HepG2 (cell line): ENCODE data around the gene ANGPTL7. TPM values are rescaled to one million over a fixed set of nuclear protein-coding genes. Genes with fewer than 3 reads are reported as not detected.

ENCODE experiments used
- ATAC-seq: fragments of 200-7000 bp; cut with Tn5 transposase; 3 replicates; pipeline ENCODE4 v1.9.1; 2020; ENCODE audit warnings: mild to moderate bottlenecking, moderate library complexity
- BruUV-seq: library from RNA; stranded (reverse); fragments of 400-500 nt; replicated peaks from 2 replicates; lab custom pipeline; 2021; lab: Mats Ljungman, UMichigan
- CTCF ChIA-PET: fragments of 300-600 bp; formaldehyde crosslinking; extraction: SDS; loops from one replicate; lab custom pipeline; 2021; ENCODE audit warnings: low total read pairs, inconsistent platforms, low intra/inter-chr PET ratio; lab: Yijun Ruan, JAX
- POLR2A ChIA-PET: fragments of 350-600 bp; sonication (Branson Sonifier 250); formaldehyde crosslinking; loops from one replicate; lab custom pipeline; 2020; ENCODE audit warnings: antibody characterized with exemption, inconsistent platforms; lab: Yijun Ruan, JAX
- DNase-seq: peaks from one replicate; pipeline ENCODE4 v3.0.0-alpha.2; 2015; ENCODE audit warnings: low spot score
- FAIRE-seq: peaks from 3 replicates; lab custom pipeline; 2011; peaks lifted over from hg19 to GRCh38; lab: Jason Lieb, UNC
- H2AFZ ChIP-seq: one replicate; pipeline ENCODE4 v1.6.1; 2011; ENCODE audit warnings: low read length, inconsistent platforms
- H3K27ac ChIP-seq: fragments of 300-600 bp; 3 replicates; pipeline ENCODE4 v1.8.0; 2011; ENCODE audit warnings: mixed run types, mild to moderate bottlenecking, mixed read lengths, low read length, inconsistent platforms; ENCODE audit not compliant: insufficient read depth; ENCODE audit errors: extremely low read length
- H3K27me3 ChIP-seq, 2 experiments: fragments of 200-600 bp in 1 of 2; 2 replicates in 1 of 2; 3 replicates in 1 of 2; pipeline versions ENCODE4 v1.6.0 to v1.8.0; 2011; ENCODE audit warnings: low read length in 2 of 2, mild to moderate bottlenecking in 2 of 2, moderate library complexity in 2 of 2, inconsistent platforms in 1 of 2; ENCODE audit not compliant: insufficient read depth in 2 of 2, control insufficient read depth in 1 of 2
- H3K36me3 ChIP-seq, 2 experiments: fragments of 200-600 bp in 1 of 2; replicated peaks in 1 of 2; 2 replicates in 1 of 2; 3 replicates in 1 of 2; pipeline versions ENCODE4 v1.5.1 to v1.8.0; 2011; ENCODE audit warnings: low read length in 2 of 2, inconsistent platforms in 1 of 2; ENCODE audit not compliant: insufficient read depth in 2 of 2, control insufficient read depth in 1 of 2
- H3K4me1 ChIP-seq: 2 replicates; pipeline ENCODE4 v1.5.1; 2012; ENCODE audit warnings: low read length, inconsistent platforms; ENCODE audit not compliant: insufficient read depth
- H3K4me2 ChIP-seq: 2 replicates; pipeline ENCODE4 v1.6.0; 2011; ENCODE audit warnings: low read depth, low read length, inconsistent platforms
- H3K4me3 ChIP-seq, 3 experiments: fragments of 200-600 bp in 1 of 3; sonication (generic), shearing (Covaris generic) in 1 of 3; replicated peaks in 1 of 3; 2 replicates each; pipeline ENCODE4 v1.5.1; 2011 to 2016; ENCODE audit warnings: low read length in 3 of 3, inconsistent platforms in 2 of 3, low read depth in 2 of 3, mild to moderate bottlenecking in 2 of 3, control low read depth in 1 of 3, mixed read lengths in 1 of 3; ENCODE audit not compliant: insufficient read depth in 1 of 3
- H3K79me2 ChIP-seq: one replicate; pipeline ENCODE4 v1.6.1; 2011; ENCODE audit warnings: low read length, inconsistent platforms; ENCODE audit not compliant: insufficient read depth
- H3K9ac ChIP-seq: 2 replicates; pipeline ENCODE4 v1.6.0; 2011; ENCODE audit warnings: mild to moderate bottlenecking, low read depth, low read length, inconsistent platforms; ENCODE audit not compliant: insufficient read depth
- H3K9me3 ChIP-seq: 2 replicates; pipeline ENCODE4 v1.5.1; 2012; ENCODE audit warnings: mild to moderate bottlenecking, low read length
- H4K20me1 ChIP-seq: 2 replicates; pipeline ENCODE4 v1.6.0; 2011; ENCODE audit warnings: inconsistent platforms, mild to moderate bottlenecking, low read length, moderate library complexity; ENCODE audit not compliant: insufficient read depth
- CEBPB ChIP-seq: IDR thresholded peaks from 2 replicates; pipeline ENCODE4 v1.6.1; 2011; ENCODE audit warnings: low read depth, low read length, improper control_type of control experiment, borderline replicate concordance
- HES4 ChIP-seq: sonication (generic); formaldehyde crosslinking; IDR thresholded peaks from 2 replicates; pipeline ENCODE4 v1.9.0; 2021; ENCODE audit warnings: mild to moderate bottlenecking, missing genetic modification reagents, borderline replicate concordance
- MAZ ChIP-seq, 2 experiments: sonication (generic) in 1 of 2; formaldehyde crosslinking in 1 of 2; IDR thresholded peaks; 2 replicates each; pipeline versions ENCODE4 v1.5.0 to v1.6.1; 2012 to 2020; ENCODE audit warnings: low read depth in 2 of 2, mild to moderate bottlenecking in 2 of 2, borderline replicate concordance in 1 of 2, improper control_type of control experiment in 1 of 2, low read length in 1 of 2, missing genetic modification reagents in 1 of 2, moderate library complexity in 1 of 2
- PRPF4 ChIP-seq: fragments of 200-400 bp; formaldehyde crosslinking; IDR thresholded peaks from 2 replicates; pipeline ENCODE4 v1.6.1; 2016; ENCODE audit warnings: low read length, low read depth; ENCODE audit not compliant: poor library complexity, severe bottlenecking
- RXRB ChIP-seq: IDR thresholded peaks from 2 replicates; pipeline ENCODE4 v1.6.1; 2016; ENCODE audit warnings: borderline replicate concordance, missing genetic modification reagents, missing compliant biosample characterization
- SIN3B ChIP-seq: fragments of 150-350 bp; IDR thresholded peaks from 2 replicates; pipeline ENCODE4 v1.6.1; 2014; ENCODE audit warnings: low read length
- ZHX1 ChIP-seq: sonication (generic); formaldehyde crosslinking; IDR thresholded peaks from 2 replicates; pipeline ENCODE4 v1.8.1; 2022; ENCODE audit warnings: low read depth, mild to moderate bottlenecking, missing genetic modification reagents
- ZNF619 ChIP-seq: sonication (generic); formaldehyde crosslinking; IDR thresholded peaks from 2 replicates; pipeline ENCODE4 v1.4.0; 2020; ENCODE audit warnings: mild to moderate bottlenecking, missing genetic modification reagents
- WGBS: methylation state at CpG from one replicate; pipeline ENCODE4 v1.1.6; 2017; ENCODE audit warnings: low lambda C conversion rate; 5-methylcytosine and 5-hydroxymethylcytosine counted together
- in situ Hi-C: cut with HindIII; loops from 2 replicates; pipeline ENCODE4 v1.10.0; 2017; ENCODE audit warnings: low pct_unique_long_range_greater_than_20kb; ENCODE audit not compliant: extremely low pct_ligation_motif_present
- intact Hi-C: fragments of 100-400 bp; cut with micrococcal nuclease; formaldehyde crosslinking; loops from one replicate; pipeline ENCODE4 v1.10.0; 2022; ENCODE audit not compliant: unreplicated experiment
- polyA plus RNA-seq, 8 experiments: library from polyadenylated mRNA; depleted of rRNA in 3 of 8; stranded (reverse) in 7 of 8; unstranded in 1 of 8; fragments of >200 nt; fragmentation: Illumina TruSeq in 4 of 8; extraction: Trizol in 4 of 8; gene quantifications; 2 replicates each; pipeline versions ENCODE4 v1.2.1 to v1.2.3, GENCODE V29; 2011 to 2016; ENCODE audit warnings: low read depth in 4 of 8, missing spikeins in 1 of 8, mixed read lengths in 1 of 8; ENCODE audit not compliant: insufficient read depth in 1 of 8
- total RNA-seq, 5 experiments: library from RNA; depleted of rRNA; stranded (reverse); fragments of >200 nt; fragmentation: Illumina TruSeq; extraction: Trizol; gene quantifications; 2 replicates each; pipeline ENCODE4 v1.2.3, GENCODE V29; 2016; ENCODE audit warnings: low read depth in 1 of 5

Gene ANGPTL7
- total and polyA plus RNA-seq, 2 of the 13 experiments (the other 11 are each of a cell fraction or from before 2014, with no cell fraction given), result not detected

GRCh38 chr1:11196945-11197344 is 7.8 kb downstream of the ANGPTL7 start:
- Histone ChIP-seq H3K9ac (no peak overlapping the region), H3K27ac (no peak overlapping the region), H4K20me1 (no peaks in the 10 kb centered on the region), H3K79me2 (no peaks in the 10 kb centered on the region), H3K4me3 (no peak overlapping the region), H3K36me3 (peaks cover 26 to 68% of the 10 kb centered on the region in 2 experiments), H3K27me3 (no peaks in the 10 kb centered on the region), H2AFZ (no peak overlapping the region), H3K4me2 (no peak overlapping the region), H3K4me1 (no peaks in the 10 kb centered on the region), H3K9me3 (no peaks in the 10 kb centered on the region)
- DNase-seq (no peak), ATAC-seq (no peak), FAIRE-seq (no peak)
- TF ChIP-seq PRPF4 (no peak), HES4 (CRISPR knock-in tag) (no peak), SIN3B (no peak), ZHX1 (CRISPR knock-in tag) (no peak), RXRB (no peak), ZNF619 (CRISPR knock-in tag) (no peak)
- no TSS peak for BruUV-seq
- intact Hi-C loops (no loop called here), in situ Hi-C loops (no loop called here)
- CTCF ChIA-PET, result no interaction called here
- POLR2A ChIA-PET, result no interaction called here
- WGBS, result 100% methylated on average over 2 of the region's 2 CpGs

- 98% methylated on average over 4 of the region's 4 CpGs for WGBS
- H4K20me1 ChIP-seq, result no peaks in the 10 kb centered on the region
- no peaks in the 10 kb centered on the region for H3K9me3 ChIP-seq
- intact Hi-C loops (no loop called here), in situ Hi-C loops (no loop called here)
- H3K27me3 ChIP-seq, result no peaks in the 10 kb centered on the region
- H3K4me2 ChIP-seq, result no peak overlapping the region
- CTCF ChIA-PET, result no interaction called here
- BruUV-seq, result no TSS peak
- no peaks in the 10 kb centered on the region for H3K79me2 ChIP-seq
- no peak overlapping the region for H3K9ac ChIP-seq
- TF ChIP-seq CEBPB, result 0 out of 2 replicates have a peak, but pooled peaks have one; percentile 42
- no peak for TF ChIP-seq MAZ (IDR thresholded peaks at IDR 0.05; ENCODE audit: borderline replicate concordance, low read depth, low read length)
- TF ChIP-seq MAZ (CRISPR knock-in tag; IDR thresholded peaks at IDR 0.05; ENCODE audit: low read depth), result no peak
- H3K4me1 ChIP-seq, result no peaks in the 10 kb centered on the region
- no peak for DNase-seq
- no peak overlapping the region for H3K4me3 ChIP-seq
- POLR2A ChIA-PET, result no interaction called here
- H3K36me3 ChIP-seq, result peaks cover 26 to 65% of the 10 kb centered on the region in 2 experiments
- FAIRE-seq, result no peak
- no peak overlapping the region for H2AFZ ChIP-seq
- H3K27ac ChIP-seq, result no peak overlapping the region
- ATAC-seq, result no peak
Measured at GRCh38 chr1:11197359-11197758, 8.2 kb downstream of the ANGPTL7 start.
